K562 (cell line): ENCODE results near the gene AEN. TPM values are rescaled to one million over a fixed set of nuclear protein-coding genes. Genes with fewer than 3 reads are reported as not detected.

Source experiments
- ATAC-seq: fragments of 200-7000 bp; cut with Tn5 transposase; 3 replicates; pipeline ENCODE4 v1.9.1; 2020; ENCODE audit warnings: moderate library complexity
- BruUV-seq: library from RNA; stranded (reverse); fragments of 400-500 nt; replicated peaks from 2 replicates; lab custom pipeline; 2021; lab: Mats Ljungman, UMichigan
- CTCF ChIA-PET: fragments of 300-600 bp; formaldehyde crosslinking; extraction: SDS; loops from one replicate; lab custom pipeline; 2021; ENCODE audit warnings: low intra/inter-chr PET ratio; lab: Yijun Ruan, JAX
- POLR2A ChIA-PET: fragments of 300-600, 350-650 bp; sonication (Branson Sonifier 250); formaldehyde crosslinking; extraction: SDS; loops from one replicate; lab custom pipeline; 2021; ENCODE audit warnings: antibody characterized with exemption, inconsistent platforms; lab: Yijun Ruan, JAX
- DNase-seq, 4 experiments: peaks; one replicate each; pipeline versions ENCODE4 v3.0.0 to v3.0.0-alpha.2; 2011 to 2018; ENCODE audit warnings: low spot score in 3 of 4, mixed read lengths in 3 of 4; ENCODE audit errors: extremely low read depth in 1 of 4
- FAIRE-seq: peaks from 2 replicates; lab custom pipeline; 2011; peaks lifted over from hg19 to GRCh38; lab: Jason Lieb, UNC
- H2AFZ ChIP-seq: 2 replicates; pipeline ENCODE4 v1.6.0; 2011; ENCODE audit warnings: low read depth, low read length, control low read depth, inconsistent platforms
- H3K27ac ChIP-seq: fragments of 200-600 bp; 3 replicates; pipeline ENCODE4 v1.8.0; 2011; ENCODE audit warnings: low read depth, mild to moderate bottlenecking, control low read depth, inconsistent platforms, low read length, moderate library complexity, mixed read lengths; ENCODE audit errors: extremely low read depth
- H3K27me3 ChIP-seq, 2 experiments: fragments of 300-600 bp in 1 of 2; 2 replicates in 1 of 2; 3 replicates in 1 of 2; pipeline versions ENCODE4 v1.6.0 to v1.8.0; 2011; ENCODE audit warnings: inconsistent platforms in 2 of 2, low read length in 2 of 2, mild to moderate bottlenecking in 1 of 2, mixed read lengths in 1 of 2, moderate library complexity in 1 of 2; ENCODE audit not compliant: control insufficient read depth in 2 of 2, insufficient read depth in 2 of 2
- H3K36me3 ChIP-seq: fragments of 300-600 bp; 3 replicates; pipeline ENCODE4 v1.8.0; 2011; ENCODE audit warnings: mild to moderate bottlenecking, low read length, inconsistent platforms; ENCODE audit not compliant: control insufficient read depth, insufficient read depth
- H3K4me1 ChIP-seq, 2 experiments: fragments of 200-600 bp in 1 of 2; replicated peaks in 1 of 2; 2 replicates in 1 of 2; 3 replicates in 1 of 2; pipeline versions ENCODE4 v1.5.1 to v1.8.0; 2011; ENCODE audit warnings: inconsistent platforms in 2 of 2, low read length in 2 of 2, mild to moderate bottlenecking in 1 of 2, mixed read lengths in 1 of 2, moderate library complexity in 1 of 2; ENCODE audit not compliant: control insufficient read depth in 2 of 2, insufficient read depth in 2 of 2
- H3K4me2 ChIP-seq: 2 replicates; pipeline ENCODE4 v1.6.1; 2011; ENCODE audit warnings: low read length, control low read depth, inconsistent platforms, mixed read lengths; ENCODE audit not compliant: insufficient read depth
- H3K4me3 ChIP-seq: fragments of 200-600 bp; sonication (generic), shearing (Covaris generic); 2 replicates; pipeline ENCODE4 v1.5.1; 2016; ENCODE audit warnings: control low read depth, inconsistent platforms
- H3K79me2 ChIP-seq: fragments of 200-600 bp; 3 replicates; pipeline ENCODE4 v1.8.0; 2011; ENCODE audit warnings: low read length, inconsistent platforms; ENCODE audit not compliant: control insufficient read depth, insufficient read depth
- H3K9ac ChIP-seq, 2 experiments: 2 replicates each; pipeline versions ENCODE4 v1.6.0 to v1.6.1; 2011; ENCODE audit warnings: low read depth in 2 of 2, low read length in 2 of 2, control low read depth in 1 of 2, inconsistent platforms in 1 of 2, mild to moderate bottlenecking in 1 of 2, mixed read lengths in 1 of 2; ENCODE audit not compliant: insufficient read depth in 1 of 2
- H3K9me1 ChIP-seq: one replicate; pipeline ENCODE4 v1.6.0; 2011; ENCODE audit warnings: inconsistent platforms, mild to moderate bottlenecking, low read length, moderate library complexity; ENCODE audit not compliant: control insufficient read depth, insufficient read depth
- H3K9me3 ChIP-seq: replicated peaks from 2 replicates; pipeline ENCODE4 v1.5.1; 2011; ENCODE audit warnings: low read depth, low read length, inconsistent platforms; ENCODE audit not compliant: control insufficient read depth, insufficient read depth
- H4K20me1 ChIP-seq: replicated peaks from 2 replicates; pipeline ENCODE4 v1.6.1; 2011; ENCODE audit warnings: low read length, inconsistent platforms, mixed read lengths; ENCODE audit not compliant: control insufficient read depth, insufficient read depth
- CCNT2 ChIP-seq: IDR thresholded peaks from 2 replicates; pipeline ENCODE4 v1.6.1; 2011; ENCODE audit warnings: borderline replicate concordance, low read depth, mild to moderate bottlenecking, moderate library complexity, mixed read lengths, low read length; ENCODE audit not compliant: insufficient read length; ENCODE audit errors: extremely low read depth
- CREM ChIP-seq: IDR thresholded peaks from 2 replicates; pipeline ENCODE4 v1.6.1; 2014; ENCODE audit warnings: antibody characterized with exemption, low read depth
- WGBS: fragments of 100-300 bp; shearing (Covaris generic); methylation state at CpG from one replicate; pipeline ENCODE4 v1.1.6; 2016; ENCODE audit warnings: low coverage, mixed read lengths; ENCODE audit not compliant: insufficient coverage; ENCODE audit errors: missing lambda C conversion rate; 5-methylcytosine and 5-hydroxymethylcytosine counted together
- in situ Hi-C: fragments of 300-500 bp; cut with MboI; formaldehyde crosslinking; loops from 4 replicates; pipeline ENCODE4 v1.15.0; 2018; ENCODE audit warnings: inconsistent platforms, mixed read lengths
- intact Hi-C: fragments of 100-400 bp; cut with micrococcal nuclease; formaldehyde crosslinking; loops from 2 replicates; pipeline ENCODE4 v1.14.2; 2022
- polyA plus RNA-seq, 8 experiments: library from polyadenylated mRNA; depleted of rRNA in 4 of 8; stranded (reverse) in 5 of 8; unstranded in 3 of 8; fragments of >200 nt; fragmentation: Nextera tagmentation in 2 of 8; fragmentation: Illumina TruSeq in 1 of 8; extraction: Ambion mirVana in 2 of 8; extraction: Trizol in 1 of 8; gene quantifications; 2 replicates each; pipeline versions ENCODE4 v1.2.1 to v1.2.3, GENCODE V29; 2011 to 2014; ENCODE audit warnings: inconsistent platforms in 1 of 8, missing spikeins in 1 of 8
- total RNA-seq, 7 experiments: library from RNA; depleted of rRNA in 6 of 7; stranded (reverse); fragments of >200 nt in 6 of 7; fragmentation: Illumina TruSeq in 2 of 7; extraction: Trizol in 2 of 7; gene quantifications; 2 replicates each; pipeline versions ENCODE4 v1.2.1 to v1.2.3, GENCODE V29; 2011 to 2021; ENCODE audit warnings: low replicate concordance in 1 of 7
- TF ChIP-seq, protein P1 (sequence below): fragments of 450-650 bp; IDR thresholded peaks from 2 replicates; pipeline ENCODE4 v1.6.1; 2018; ENCODE audit warnings: mild to moderate bottlenecking, low read depth; ENCODE audit not compliant: partially characterized antibody

The AEN gene
- total and polyA plus RNA-seq, 9 of the 15 experiments (the other 6 are each of a cell fraction or from before 2014, with no cell fraction given): 9.0 to 51.0 (median 32.8) TPM

DNA sequence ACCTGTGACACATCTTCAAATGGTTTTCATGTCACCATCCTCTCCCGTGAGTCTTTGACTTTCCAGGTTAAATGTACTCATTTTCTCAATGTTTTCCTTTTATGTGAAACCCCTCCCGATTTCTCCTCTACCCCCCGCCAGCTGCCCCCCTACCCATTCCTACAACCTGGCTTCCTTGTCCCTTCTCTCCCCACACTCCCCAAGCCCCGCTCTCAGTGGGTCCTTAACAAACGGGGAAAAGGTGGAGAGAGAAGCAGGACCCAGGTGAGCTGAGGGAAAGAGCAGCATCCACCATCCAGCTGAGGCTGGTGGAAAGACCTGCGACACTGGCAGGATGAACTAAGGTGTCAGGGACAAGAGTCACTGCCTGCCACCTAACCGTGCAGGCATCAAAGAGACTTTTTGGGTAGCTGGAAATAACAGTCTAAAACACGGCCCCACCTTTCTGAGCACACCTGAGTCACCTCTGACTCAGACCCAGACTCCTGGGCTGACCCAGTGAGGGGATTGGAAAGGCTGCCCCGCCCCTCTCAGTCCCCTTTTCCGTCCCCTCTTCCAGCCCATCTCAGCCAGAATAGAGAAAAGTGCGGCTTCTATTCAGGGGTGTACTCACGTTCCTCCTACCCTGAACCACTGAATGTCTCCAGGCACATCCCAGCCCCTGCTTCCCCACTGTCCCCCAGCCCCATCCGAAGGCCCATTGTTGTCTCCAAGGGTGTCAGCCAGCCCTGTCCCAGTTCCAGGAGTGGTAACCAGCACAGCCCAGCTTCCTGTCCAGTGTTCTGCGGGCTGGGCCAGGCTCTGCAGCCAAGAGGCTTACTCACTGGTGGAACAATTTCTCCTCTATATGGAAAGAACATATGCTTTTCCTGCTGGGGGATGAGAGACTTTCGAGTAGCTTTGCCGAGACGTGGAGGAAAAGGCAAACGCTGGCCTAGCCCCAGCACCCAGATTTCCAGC lies 38.1 kb downstream of the AEN start:
- POLR2A ChIA-PET: interaction anchor here (0.7 kb wide), 2 partner anchors 12 to 90 kb away, joined by 3 read pairs; no protein-coding TSS in a partner anchor

More for the DNA sequence above, 38.1 kb downstream of the AEN start:
- no peaks in the 10 kb centered on the region for H3K79me2 ChIP-seq
- peaks cover 20 to 65% of the 10 kb centered on the region in 2 experiments; a peak in 4 of 5 replicates for H3K27me3 ChIP-seq
- intact Hi-C loops: no loop called here
- H3K9ac ChIP-seq: no peak overlapping the region
- no peaks in the 10 kb centered on the region for H3K9me1 ChIP-seq
- H3K4me2 ChIP-seq: no peak overlapping the region
- in situ Hi-C loops: no loop called here
- no TSS peak for BruUV-seq
- H4K20me1 ChIP-seq: no peaks in the 10 kb centered on the region
- no peak for FAIRE-seq
- no peak overlapping the region for H3K4me3 ChIP-seq
- TF ChIP-seq CREM: no peak
- TF ChIP-seq, protein P1, sequence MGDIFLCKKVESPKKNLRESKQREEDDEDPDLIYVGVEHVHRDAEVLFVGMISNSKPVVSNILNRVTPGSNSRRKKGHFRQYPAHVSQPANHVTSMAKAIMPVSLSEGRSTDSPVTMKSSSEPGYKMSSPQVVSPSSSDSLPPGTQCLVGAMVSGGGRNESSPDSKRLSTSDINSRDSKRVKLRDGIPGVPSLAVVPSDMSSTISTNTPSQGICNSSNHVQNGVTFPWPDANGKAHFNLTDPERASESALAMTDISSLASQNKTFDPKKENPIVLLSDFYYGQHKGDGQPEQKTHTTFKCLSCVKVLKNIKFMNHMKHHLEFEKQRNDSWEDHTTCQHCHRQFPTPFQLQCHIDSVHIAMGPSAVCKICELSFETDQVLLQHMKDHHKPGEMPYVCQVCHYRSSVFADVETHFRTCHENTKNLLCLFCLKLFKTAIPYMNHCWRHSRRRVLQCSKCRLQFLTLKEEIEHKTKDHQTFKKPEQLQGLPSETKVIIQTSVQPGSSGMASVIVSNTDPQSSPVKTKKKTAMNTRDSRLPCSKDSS: no peak
- TF ChIP-seq CCNT2: no peak
- no peak for DNase-seq
- 0% methylated on average over 14 of the region's 18 CpGs for WGBS
- H2AFZ ChIP-seq: no peak overlapping the region
- H3K9me3 ChIP-seq: no peaks in the 10 kb centered on the region
- H3K4me1 ChIP-seq: no peaks in the 10 kb centered on the region
- ATAC-seq: no peak
- H3K36me3 ChIP-seq: no peaks in the 10 kb centered on the region
- H3K27ac ChIP-seq: no peak overlapping the region
- CTCF ChIA-PET: no interaction called here
